Retinal pigment epithelial cell (primary cell): ENCODE measurements around the gene CR1.
A peak's percentile ranks its signal among the peaks of the same experiment; 100 is the strongest.
"Not testable (repeated sequence)": the region's sequence is repeated elsewhere in the genome, so short reads cannot be mapped to it uniquely, and the experiment has no call there.

ENCODE experiments used
- DNase-seq: peaks from one replicate; pipeline ENCODE4 v3.0.0-alpha.2; 2010; ENCODE audit warnings: low read depth
- H3K4me3 ChIP-seq: 2 replicates; pipeline ENCODE4 v1.5.1; 2011; ENCODE audit warnings: mild to moderate bottlenecking, low read length, control low read depth, moderate library complexity
- TF ChIP-seq, protein P1 (sequence below): conservative IDR thresholded peaks from 2 replicates; pipeline ENCODE4 v1.5.1; 2011; ENCODE audit warnings: low read depth, low read length, control low read depth, inconsistent platforms

Gene CR1

DNA sequence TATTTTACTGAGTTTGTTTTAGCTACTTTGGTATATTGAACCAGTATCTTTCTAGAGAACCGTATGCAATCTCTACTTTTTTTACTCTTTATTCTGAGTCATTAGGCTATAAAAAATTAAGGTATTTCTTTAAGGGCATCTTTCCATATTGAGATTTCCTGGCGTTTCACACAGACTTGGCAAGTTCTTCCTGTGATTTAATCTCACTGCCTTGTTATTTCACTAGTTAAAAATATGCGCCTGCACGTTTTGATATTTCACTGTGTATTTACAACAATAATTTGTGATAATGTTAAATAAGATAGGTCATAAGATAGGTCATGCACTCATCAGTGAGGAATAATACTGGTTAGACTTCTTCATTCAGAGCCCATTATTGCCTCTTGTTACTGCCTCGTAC is 132.8 kb downstream of the CR1 start:
- H3K4me3 ChIP-seq: no peak overlapping the region
- TF ChIP-seq, protein P1, sequence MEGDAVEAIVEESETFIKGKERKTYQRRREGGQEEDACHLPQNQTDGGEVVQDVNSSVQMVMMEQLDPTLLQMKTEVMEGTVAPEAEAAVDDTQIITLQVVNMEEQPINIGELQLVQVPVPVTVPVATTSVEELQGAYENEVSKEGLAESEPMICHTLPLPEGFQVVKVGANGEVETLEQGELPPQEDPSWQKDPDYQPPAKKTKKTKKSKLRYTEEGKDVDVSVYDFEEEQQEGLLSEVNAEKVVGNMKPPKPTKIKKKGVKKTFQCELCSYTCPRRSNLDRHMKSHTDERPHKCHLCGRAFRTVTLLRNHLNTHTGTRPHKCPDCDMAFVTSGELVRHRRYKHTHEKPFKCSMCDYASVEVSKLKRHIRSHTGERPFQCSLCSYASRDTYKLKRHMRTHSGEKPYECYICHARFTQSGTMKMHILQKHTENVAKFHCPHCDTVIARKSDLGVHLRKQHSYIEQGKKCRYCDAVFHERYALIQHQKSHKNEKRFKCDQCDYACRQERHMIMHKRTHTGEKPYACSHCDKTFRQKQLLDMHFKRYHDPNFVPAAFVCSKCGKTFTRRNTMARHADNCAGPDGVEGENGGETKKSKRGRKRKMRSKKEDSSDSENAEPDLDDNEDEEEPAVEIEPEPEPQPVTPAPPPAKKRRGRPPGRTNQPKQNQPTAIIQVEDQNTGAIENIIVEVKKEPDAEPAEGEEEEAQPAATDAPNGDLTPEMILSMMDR: no peak

GRCh38 chr1:207631137-207631536 is 135.2 kb downstream of the CR1 start:
- TF ChIP-seq, protein P1: no peak

More for the DNA sequence above, 132.8 kb downstream of the CR1 start:
- DNase-seq: no peak

GRCh38 chr1:207633226-207633625 is 137.3 kb downstream of the CR1 start:
- TF ChIP-seq, protein P1: no peak
- DNase-seq: no peak
- H3K4me3 ChIP-seq: no peak overlapping the region

More at GRCh38 chr1:207631137-207631536, 135.2 kb downstream of the CR1 start:
- H3K4me3 ChIP-seq: no peak overlapping the region
- DNase-seq: no peak

DNA sequence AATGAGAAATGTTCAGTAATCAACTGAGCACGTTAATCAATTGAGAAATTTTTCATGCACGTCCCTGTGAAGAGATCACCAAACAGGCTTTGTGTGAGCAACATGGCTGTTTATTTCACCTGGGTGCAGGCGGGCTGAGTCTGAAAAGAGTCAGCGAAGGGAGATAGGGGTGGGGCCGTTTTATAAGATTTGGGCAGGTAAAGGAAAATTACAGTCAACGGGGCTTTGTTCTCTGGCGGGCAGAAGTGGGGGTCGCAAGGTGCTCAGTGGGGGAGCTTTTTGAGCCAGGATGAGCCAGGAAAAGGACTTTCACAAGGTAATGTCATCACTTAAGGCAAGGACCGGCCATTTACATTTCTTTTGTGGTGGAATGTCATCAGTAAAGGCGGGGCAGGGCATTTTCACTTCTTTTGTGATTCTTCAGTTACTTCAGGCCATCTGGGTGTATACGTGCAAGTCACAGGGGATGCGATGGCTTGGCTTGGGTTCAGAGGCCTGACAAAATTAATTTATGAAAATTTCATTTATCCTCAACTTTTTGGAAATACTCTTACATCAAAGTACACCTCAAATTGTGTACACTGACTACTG is 137.8 kb downstream of the CR1 start:
- not testable (repeated sequence) for DNase-seq, H3K4me3 ChIP-seq

GRCh38 chr1:207634293-207634692 is 138.3 kb downstream of the CR1 start:
- not testable (repeated sequence) for DNase-seq, H3K4me3 ChIP-seq

GRCh38 chr1:207635569-207636186 is 139.7 kb downstream of the CR1 start:
- not testable (repeated sequence) for H3K4me3 ChIP-seq, DNase-seq

- H3K4me3 ChIP-seq, DNase-seq: not testable (repeated sequence)
Observed at GRCh38 chr1:207638487-207639145, 142.7 kb downstream of the CR1 start.

DNA sequence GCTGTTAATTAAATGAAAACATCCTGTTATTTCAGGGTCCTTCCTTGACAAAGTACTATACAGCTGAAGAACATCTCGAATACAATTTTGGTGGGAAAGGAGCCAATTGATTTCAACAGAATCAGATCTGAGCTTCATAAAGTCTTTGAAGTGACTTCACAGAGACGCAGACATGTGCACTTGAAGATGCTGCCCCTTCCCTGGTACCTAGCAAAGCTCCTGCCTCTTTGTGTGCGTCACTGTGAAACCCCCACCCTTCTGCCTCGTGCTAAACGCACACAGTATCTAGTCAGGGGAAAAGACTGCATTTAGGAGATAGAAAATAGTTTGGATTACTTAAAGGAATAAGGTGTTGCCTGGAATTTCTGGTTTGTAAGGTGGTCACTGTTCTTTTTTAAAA is 143.4 kb downstream of the CR1 start:
- not testable (repeated sequence) for DNase-seq, H3K4me3 ChIP-seq

GRCh38 chr1:207644166-207644851 is 148.4 kb downstream of the CR1 start:
- TF ChIP-seq, protein P1: no peak
- peak overlapping the region; percentile 31 for H3K4me3 ChIP-seq
- DNase-seq: no peak
